Tibial nerve (tissue), 3 donors: Measurements from ENCODE around the gene SCN8A.

Experiments
- POLR2A ChIP-seq, 2 donors: fragments of 450-650 bp; IDR thresholded peaks; one replicate each; pipeline ENCODE4 v1.6.1; 2017; ENCODE audit warnings: antibody characterized with exemption in 2 of 2, mild to moderate bottlenecking in 2 of 2, moderate library complexity in 2 of 2
- TF ChIP-seq, protein P1 (sequence below), 5 experiments: fragments of 200-600 bp in 3 of 5; fragments of 450-650 bp in 2 of 5; sonication (generic) in 3 of 5; IDR thresholded peaks; one replicate each; pipeline ENCODE4 v1.5.1; 2016 to 2019; ENCODE audit warnings: antibody characterized with exemption in 5 of 5, mild to moderate bottlenecking in 3 of 5, moderate library complexity in 2 of 5

DNA sequence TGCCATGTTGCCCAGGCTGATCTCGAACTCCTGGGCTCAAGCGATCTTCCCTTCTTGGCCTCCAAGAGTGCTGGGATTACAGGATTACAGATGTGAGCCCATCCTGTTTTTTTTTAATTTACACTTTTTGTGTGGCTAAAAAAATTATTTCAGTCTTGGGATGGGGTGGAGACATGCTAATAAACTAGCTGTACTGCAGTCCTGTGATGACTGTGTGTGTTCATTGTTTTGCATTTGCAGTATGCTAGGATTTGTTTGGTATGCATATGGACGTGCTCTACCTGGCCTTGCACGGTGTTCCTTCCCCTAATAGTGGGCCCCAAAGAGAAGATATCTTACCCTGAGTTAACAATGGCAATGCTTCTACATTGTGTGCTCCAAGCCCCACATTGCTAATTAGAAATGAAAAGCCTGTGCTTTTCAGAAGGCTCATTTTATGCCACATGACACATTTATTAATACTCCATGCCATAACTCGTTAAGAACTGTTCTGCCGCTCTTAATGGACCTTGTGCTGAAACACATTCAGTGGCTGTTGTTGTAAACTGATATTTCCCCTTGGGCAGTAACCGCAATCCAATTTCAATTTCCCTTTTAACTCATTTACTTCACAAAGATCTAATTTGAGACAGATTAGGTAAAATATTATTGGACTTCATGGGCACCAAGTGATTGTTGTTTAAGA is 86.4 kb downstream of the SCN8A start:
- TF ChIP-seq, protein P1, sequence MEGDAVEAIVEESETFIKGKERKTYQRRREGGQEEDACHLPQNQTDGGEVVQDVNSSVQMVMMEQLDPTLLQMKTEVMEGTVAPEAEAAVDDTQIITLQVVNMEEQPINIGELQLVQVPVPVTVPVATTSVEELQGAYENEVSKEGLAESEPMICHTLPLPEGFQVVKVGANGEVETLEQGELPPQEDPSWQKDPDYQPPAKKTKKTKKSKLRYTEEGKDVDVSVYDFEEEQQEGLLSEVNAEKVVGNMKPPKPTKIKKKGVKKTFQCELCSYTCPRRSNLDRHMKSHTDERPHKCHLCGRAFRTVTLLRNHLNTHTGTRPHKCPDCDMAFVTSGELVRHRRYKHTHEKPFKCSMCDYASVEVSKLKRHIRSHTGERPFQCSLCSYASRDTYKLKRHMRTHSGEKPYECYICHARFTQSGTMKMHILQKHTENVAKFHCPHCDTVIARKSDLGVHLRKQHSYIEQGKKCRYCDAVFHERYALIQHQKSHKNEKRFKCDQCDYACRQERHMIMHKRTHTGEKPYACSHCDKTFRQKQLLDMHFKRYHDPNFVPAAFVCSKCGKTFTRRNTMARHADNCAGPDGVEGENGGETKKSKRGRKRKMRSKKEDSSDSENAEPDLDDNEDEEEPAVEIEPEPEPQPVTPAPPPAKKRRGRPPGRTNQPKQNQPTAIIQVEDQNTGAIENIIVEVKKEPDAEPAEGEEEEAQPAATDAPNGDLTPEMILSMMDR (IDR thresholded peaks at IDR 0.05), result no peak
- no peak for TF ChIP-seq POLR2A (IDR thresholded peaks at IDR 0.05)
